NCI-H69 (cell line): ENCODE data around the gene C1QBP.
"Not testable (repeated sequence)": the region's sequence is repeated elsewhere in the genome, so short reads cannot be mapped to it uniquely, and the experiment has no call there.

Experiments used
- DNase-seq: peaks from one replicate; lab custom pipeline; 2025; lab: John Stamatoyannopoulos, UW

C1QBP gene, protein sequence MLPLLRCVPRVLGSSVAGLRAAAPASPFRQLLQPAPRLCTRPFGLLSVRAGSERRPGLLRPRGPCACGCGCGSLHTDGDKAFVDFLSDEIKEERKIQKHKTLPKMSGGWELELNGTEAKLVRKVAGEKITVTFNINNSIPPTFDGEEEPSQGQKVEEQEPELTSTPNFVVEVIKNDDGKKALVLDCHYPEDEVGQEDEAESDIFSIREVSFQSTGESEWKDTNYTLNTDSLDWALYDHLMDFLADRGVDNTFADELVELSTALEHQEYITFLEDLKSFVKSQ

DNA sequence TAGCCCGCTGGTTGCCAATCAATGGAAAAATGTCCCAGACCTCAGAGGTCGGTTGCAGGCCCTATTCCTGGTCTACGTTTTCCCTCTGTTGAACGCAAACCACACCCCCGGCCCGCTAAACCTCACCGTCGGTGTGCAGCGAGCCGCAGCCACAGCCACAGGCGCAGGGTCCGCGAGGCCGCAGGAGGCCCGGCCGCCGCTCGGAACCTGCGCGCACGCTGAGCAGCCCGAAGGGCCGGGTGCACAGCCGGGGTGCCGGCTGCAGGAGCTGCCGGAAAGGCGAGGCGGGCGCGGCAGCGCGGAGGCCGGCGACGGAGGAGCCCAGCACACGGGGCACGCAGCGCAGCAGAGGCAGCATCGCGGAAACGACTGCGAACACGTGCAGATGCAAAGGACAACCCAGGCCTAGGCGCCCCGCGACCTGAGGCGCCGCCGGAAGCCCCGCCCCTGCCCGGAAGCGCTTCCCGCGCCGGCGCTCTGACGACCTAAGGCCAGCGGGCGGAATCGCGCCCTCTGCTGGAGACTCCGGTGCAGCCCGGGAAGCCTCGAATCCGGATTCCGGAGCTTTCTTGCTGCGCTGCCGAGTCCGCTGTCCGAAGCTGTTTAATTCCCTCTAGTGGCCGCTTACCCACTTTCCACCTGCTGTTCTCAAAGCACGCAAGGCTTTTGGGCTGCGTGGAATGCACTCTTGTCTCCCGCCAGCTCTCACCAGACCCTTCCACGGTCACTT is at the start of gene C1QBP:
Gene C1QBP (minus strand): TSS at position 440 of the 730 bp plus-strand sequence. CDS start 82 bp downstream, at position 358.
- DNase-seq, result peak; percentile 91

DNA sequence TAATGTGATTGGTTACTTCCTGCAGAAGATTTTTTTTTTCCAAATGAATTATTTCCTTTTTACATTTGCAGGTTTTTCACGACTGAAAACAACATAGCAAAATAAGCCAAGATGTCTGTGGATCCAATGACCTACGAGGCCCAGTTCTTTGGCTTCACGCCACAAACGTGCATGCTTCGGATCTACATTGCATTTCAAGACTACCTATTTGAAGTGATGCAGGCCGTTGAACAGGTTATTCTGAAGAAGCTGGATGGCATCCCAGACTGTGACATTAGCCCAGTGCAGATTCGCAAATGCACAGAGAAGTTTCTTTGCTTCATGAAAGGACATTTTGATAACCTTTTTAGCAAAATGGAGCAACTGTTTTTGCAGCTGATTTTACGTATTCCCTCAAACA is 49.8 kb upstream of the C1QBP start:
- DNase-seq, result no peak

DNA sequence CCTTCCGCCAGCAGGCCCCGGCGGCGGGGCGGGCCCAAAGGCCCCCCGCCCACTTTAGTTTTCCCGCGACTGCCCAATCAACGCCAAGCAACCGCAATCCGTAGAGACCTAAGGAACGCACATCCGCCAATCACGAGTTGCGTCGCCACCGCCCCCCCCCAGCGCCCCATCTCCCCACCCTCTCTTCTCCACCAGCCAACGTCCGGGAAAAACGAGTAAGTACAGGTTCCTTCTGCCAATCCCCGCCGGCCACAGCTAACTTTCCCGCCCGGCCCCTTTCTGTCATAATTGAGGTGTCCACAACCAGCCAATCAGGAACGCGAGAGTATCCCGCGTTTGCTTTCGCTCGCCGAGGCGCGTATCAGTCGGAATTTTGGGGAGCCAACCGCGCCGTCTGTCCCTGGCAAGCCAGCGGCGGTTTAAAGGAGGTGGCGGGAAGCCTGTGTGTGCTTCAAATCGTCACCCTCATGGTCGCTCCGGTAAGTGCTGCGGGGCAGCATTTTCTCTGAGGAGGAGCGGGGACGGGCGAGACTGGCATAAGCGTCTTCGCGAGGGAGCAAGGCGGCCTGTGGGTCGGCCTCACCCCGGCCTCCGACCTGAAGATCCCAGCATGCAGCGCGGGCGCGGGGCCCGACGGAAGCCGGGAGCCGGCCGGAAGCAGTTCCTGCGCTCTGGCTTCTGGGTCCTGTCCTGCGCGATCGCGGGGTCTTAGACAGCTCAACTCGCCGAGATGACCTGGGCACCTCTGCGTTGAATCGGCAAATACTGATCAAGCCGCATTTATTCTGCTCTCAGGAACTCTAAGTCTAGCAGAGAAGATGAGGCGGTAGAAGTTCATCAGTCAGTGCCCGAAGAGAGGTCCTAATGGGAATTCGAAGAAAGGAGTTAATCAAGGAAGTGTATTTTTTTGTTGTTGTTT is 47.5 kb upstream of the C1QBP start, which contains the start of gene MIS12:
Gene MIS12 (plus strand): TSS at position 361 of the 919 bp plus-strand sequence. CDS start 2,297 bp downstream, outside the sequence.
- peak; percentile 98 for DNase-seq

DNA sequence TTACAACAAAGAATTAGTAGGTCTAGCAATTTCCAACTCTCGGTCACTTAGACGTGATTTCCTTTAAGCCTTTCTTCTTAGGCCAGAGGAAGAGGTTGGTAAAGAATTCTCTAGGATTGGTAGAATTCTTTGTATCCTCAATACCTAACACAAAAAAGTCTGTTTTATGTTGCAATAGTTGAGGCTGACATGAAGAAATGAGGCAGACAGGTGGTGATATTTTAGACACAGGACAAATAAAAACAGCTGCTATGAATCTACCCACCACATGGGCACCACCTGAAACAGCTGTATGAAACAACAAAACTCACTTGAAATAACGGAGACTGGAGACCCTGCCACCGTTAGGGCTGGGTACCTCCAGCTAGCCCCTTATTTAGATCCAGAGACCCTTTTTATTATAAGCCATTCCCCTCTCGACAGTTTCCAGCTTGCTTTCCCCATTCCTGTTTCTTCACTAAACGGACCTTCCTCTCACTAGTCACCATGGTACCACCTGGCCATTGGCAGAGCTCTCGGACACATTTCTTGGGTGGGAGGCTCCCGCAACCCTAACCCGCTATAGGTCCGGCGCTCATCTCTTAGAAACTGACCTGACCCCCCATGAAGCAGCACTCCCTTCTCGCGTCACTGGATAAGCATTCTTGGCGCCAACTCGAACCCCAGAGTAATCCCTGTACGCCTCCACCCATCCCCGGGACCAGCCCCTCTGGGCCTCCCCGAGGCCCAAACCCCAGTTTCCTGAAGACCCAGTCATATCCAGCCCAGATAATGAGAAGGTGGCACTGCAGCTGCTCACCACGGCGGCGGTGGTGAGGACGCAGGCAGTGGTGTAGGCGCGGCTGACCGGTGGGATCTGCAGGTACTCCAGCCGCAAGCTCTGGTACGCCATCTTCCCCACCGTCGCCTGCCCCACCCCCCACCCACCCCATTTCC is 46.6 kb upstream of the C1QBP start, which contains the start of gene DERL2:
Gene DERL2 (minus strand): TSS at position 909 of the 936 bp plus-strand sequence. CDS start 17 bp downstream, at position 892.
- DNase-seq, result peak; percentile 63

DNA sequence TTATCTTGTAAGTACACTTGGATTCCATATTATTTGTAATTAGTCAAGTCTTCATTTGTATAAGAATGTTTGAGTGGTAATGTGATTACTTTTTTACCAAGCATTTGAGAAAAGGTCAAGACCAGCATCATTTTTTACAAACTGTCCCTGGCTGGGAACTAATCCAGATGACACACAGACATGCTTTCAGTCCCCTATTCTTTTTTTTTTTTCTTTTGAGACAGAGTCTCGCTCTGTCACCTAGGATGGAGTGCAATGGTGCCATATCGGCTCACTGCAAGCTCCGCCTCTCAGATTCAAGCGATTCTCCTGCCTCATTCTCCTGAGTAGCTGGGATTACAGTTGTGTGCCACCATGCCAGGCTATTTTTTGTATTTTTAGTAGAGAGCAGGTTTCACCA is 42.5 kb upstream of the C1QBP start:
- DNase-seq, result no peak

DNA sequence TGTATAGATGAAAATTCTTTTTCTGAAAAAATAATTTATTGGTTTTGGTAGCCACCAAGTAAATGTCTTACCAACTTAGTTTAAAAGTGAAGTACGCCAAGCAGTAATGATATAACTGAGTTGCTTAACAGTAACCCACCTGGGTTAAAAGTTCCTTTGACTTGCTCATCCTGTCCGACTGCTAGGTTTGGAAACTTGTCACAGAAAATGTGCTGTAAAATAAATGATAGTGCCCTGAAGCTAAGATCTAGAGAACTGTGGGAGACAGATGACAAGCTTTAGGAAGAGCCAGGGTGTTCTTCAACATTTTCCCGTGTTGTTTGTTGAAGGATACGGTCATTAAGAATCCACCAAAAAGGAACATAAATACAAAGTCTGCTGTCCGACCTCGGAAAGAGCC is 42.0 kb upstream of the C1QBP start:
- DNase-seq, result no peak

DNA sequence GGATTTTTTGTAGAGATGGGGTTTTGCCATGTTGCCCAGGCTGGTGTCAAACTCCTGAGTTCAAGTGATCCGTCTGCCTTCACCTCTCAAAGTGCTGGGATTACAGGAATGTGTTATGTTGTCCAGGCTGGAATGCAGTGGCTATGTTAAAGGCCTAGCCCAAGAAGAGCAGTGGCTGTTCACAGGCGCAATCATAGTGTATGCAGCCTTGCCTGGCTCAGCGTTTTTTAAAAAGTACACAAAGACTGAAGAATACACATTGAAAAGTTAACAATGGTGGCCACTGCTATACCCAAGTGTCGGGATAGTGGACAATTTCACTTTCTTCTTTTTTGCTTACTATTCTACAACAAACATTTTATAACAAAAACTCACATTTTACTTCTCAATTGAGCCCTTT is 40.0 kb upstream of the C1QBP start:
- DNase-seq, result no peak

DNA sequence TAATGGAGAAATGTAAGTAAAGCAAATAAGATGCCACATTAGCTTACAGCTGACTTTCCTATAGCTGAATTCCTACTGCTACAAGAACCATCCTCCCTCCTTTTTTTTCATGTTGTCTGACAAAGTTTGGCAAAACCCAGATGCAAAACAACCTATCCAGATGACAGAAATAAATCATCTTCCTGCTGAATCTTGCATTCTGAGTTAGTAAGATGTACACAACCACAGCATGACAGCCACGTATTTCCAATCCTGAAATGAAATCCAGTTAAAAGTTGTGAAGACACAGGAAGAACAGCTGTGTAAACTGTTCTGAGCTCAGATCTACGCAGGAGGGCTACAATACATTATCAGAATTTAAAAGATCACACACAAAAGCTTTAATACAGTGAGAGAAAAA is 35.0 kb upstream of the C1QBP start:
- DNase-seq, result no peak

DNA sequence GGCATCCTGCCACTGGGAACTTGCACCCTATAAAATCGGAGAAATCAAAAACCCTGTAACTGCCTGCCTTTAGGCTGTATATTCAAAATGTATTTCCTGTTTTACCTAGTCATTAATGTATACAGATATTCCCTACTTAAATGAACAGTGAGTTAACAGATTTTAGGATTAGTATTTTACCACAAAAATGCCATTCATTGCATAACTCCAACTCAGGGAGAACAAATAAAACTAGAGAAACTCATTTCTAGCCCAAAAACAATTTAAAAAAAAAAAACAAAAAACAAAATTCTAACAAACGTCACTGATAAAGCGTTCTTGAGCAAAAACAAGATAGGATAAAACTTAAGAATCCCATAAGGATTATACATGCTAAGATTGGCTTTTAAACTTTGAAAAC is 33.6 kb upstream of the C1QBP start:
- no peak for DNase-seq

DNA sequence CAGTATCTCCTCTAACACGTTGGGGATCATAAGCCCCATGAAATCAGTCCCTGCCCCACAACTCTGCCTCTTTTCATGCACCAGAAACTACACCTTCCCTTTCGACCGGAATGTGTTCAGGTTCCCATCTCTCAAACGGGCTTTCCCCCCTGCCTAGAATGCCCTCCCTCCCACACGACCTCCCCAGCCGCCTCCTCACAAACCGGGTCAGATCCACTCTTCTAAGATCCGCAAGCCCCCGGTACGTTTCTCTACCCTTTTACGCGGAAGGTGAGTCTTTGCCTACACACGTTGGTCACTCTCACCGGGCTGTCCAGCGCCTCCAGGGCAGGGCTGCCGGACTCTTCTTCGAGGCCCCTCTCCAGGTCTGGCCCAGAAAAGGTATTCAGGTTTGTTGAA is 29.1 kb upstream of the C1QBP start:
- peak; percentile 25 for DNase-seq

DNA sequence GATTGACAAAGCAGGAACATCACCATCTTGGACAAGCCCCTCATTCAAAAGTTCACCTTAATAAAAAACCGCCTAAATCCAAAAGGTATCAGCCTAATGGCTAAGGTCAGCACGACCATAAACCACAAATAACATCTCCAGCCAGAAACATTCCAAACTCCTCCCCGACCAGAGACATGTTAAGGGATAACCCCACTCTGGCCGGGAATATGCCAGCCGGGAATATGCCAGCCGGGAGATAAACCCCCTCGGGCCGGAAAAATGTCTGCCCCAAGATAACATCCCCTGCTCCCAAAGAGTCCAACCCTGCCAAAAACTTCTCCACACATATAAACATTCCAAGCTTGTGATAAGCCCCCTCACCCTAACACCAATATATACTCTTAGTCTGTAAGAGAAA is 28.5 kb upstream of the C1QBP start:
- peak; percentile 0 for DNase-seq

DNA sequence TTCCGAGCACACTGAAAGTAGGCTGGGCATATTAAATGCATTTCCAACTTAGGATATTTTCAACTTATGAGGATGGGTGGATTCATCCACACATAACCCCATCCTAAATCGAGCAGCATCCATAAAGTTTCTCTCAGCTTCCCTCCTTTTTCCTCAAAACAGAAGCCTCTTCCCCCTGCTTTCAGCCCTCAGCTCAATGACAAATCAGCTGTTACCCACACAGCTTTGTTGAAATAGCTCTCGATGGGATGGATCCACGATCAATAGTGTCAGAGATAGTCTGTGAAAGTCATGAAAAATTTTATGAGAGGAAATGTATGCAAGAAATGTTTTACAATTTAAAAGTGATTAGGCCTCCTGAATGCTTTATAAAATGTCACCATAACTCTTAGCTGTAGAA is 27.3 kb upstream of the C1QBP start:
- DNase-seq, result no peak

DNA sequence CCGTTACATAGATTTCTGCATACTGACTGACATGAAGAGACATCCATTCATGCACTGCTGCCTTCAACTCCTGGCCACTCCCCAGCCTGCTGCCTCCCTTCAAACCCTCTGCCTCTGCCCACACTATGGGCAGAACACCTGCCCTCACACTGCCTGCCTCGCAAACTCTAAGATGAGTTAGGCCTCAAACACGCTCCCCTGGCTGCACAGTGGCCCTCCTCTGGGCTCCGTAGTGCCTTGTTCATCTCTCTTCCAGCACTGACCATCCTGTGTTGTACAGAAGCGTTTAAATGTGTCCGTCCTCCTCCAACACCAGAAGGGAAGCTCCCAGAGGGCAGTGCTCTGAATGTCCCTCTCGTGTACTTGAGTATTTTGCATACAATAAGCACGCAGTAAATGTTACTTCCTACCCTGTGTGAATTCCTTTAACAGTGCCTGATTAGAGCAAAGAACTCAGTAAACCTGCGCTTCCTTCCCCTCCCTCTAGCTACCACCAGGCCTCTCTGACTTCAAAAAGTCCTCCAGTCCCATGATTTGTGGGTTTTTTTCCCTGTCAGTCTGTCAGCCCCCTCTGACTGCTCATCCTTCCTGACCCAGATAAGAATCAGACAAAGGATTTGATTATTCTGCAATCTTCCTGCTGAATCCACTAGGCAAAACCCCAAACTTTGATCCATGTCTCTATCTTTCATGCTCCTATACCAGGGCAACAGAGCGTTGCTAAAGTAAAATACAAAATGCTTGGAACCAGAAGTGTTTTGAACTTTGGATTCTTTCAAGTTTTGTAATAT is 26.0 kb upstream of the C1QBP start:
- DNase-seq, result no peak

DNA sequence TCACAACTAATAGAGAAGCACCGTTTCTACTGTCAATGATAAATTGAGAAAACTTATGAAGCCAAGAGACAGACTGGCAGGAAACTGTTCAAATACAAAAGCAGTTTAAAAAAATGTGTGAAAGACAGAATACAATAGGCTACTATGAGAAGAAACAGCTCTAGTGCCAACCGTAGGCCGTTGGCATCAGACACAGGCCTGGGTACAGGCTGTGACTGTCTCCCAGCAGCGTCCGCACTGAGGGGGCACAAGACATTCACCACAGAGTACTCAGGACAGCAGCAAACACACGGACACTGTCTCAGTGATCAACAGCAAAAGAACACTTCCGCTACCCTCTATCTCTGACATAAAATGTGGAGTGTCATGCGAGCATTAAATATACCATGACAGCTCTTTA is 7.8 kb upstream of the C1QBP start:
- DNase-seq, result no peak

DNA sequence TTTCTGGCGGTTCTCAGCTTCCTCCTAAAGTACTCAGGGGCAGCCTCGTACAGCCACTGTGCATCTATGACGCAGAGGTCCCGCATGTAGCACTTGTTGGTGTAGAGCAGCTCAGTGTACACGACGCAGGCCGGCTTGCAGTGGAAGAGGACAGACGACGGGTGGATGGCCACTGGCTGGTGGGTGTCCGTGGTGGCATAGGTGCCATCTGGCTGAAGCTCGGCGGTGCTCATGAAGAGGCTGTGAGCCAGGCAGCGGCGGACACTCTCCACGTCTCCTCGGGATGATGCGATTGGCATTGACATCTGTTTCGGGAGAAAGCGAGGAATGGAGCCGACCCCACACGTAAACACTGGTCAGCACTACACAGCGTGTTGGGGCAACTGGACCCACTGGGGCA is 5.3 kb upstream of the C1QBP start:
- no peak for DNase-seq

DNA sequence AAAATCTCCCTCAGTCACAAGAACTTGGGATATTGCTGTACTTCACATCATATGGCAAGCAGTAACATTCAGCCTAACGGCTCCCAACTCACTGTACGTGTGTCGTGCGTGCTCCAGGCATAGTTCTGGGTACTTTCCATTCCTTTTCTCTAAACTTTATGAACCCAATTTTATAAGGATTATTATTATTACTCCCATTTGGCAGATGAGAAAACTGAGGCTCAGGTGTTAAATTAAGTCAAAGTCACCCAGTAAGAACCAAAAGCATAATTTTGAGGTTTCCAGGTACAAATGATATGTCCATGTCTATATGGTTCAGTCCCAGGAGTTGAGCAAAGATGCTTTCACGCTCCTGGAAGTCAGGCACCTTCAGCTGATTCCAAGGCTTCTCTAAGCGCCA is 4.8 kb upstream of the C1QBP start:
- DNase-seq, result no peak

DNA sequence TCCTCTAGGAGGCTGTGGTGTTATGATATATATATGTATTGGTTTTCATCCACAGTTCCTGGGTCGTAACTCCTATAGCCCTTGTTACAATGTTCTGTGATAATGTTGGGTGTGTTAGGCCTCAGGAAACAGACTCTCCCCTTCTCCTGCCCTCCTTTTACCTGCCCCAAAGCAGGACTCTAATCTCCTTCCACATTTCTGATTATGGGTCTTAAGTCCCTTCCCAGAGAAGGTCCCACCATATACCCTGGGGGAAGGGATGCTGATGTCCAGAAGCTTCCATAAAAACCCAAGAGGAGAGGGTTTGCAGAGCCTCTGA is 450 bp upstream of the C1QBP start:
- DNase-seq, result no peak

DNA sequence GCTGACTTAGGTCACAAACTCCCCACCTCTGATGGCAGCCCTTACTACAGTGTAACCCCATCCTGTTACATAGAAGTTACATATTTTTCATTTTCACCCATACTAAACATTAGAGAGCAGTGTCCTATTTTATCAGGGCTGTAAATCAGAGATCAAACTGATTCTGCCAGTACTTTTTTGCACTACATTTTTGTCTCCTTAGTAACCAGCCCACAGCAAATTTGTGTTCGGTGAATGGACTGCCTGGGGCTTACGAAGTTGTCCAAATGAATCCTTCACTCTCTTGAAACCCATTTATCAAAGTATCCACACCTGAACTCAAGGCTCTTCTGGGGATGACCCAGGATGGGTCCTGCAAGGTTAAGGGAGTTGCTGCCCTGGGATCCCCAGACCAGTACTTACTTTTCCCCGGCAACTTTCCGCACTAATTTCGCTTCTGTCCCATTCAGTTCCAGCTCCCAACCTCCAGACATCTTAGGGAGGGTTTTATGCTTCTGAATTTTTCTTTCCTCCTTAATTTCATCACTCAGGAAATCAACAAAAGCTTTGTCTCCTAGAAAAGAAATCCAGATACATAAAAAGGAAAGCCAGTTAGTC is 1.1 kb downstream of the C1QBP start:
- DNase-seq, result no peak

DNA sequence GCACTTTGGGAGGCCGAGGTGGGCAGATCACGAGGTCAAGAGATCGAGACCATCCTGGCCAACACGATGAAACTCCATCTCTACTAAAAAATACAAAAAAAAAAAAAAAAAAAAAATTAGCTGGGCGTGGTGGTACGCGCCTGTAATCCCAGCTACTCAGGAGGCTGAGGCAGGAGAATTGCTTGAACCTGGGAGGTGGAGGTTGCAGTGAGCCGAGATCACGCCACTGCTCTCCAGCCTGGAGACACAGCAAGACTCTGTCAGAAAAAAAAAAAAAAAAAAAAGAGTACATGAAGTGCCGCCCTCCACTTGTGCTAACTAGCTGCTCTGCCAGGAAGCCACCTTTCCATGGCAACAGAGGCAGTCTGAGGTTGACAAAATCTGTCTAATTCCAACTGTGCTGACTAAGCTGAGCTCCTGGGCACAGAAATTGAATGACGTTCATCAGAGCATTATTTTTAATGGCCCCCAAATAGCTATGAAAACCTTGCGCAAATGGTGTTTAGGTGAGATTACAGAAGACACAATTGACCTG is 3.1 kb downstream of the C1QBP start:
- not testable (repeated sequence) for DNase-seq

DNA sequence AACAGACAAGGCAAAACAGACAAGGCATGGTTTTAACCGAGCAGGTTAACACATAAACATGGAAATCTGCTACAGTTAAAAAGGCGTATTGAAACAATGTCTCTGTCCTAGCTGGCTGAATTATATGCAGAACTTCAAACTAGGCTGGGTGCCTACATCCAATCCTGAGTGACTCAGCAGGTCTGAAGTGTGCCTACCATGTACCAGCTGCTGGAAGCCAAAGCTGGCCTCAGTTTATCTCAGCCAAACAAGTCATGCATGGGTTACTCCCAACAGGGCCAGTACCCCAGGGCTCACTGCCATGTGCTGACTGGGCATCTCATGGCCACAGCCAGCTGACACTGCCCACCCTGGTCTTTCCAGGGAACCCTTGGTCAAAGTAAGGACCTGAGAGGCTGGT is 4.0 kb downstream of the C1QBP start:
- DNase-seq, result no peak
